Erythroblast (primary cell): Measurements from ENCODE around the gene MYH9.

Source experiments
- GATA1 ChIP-seq: IDR thresholded peaks from 2 replicates; pipeline ENCODE4 v1.6.1; 2011; ENCODE audit warnings: low read depth, mild to moderate bottlenecking, control low read depth, low read length, moderate library complexity
- POLR2A ChIP-seq: IDR thresholded peaks from 2 replicates; pipeline ENCODE4 v1.6.1; 2011; ENCODE audit warnings: mild to moderate bottlenecking, low read length

DNA sequence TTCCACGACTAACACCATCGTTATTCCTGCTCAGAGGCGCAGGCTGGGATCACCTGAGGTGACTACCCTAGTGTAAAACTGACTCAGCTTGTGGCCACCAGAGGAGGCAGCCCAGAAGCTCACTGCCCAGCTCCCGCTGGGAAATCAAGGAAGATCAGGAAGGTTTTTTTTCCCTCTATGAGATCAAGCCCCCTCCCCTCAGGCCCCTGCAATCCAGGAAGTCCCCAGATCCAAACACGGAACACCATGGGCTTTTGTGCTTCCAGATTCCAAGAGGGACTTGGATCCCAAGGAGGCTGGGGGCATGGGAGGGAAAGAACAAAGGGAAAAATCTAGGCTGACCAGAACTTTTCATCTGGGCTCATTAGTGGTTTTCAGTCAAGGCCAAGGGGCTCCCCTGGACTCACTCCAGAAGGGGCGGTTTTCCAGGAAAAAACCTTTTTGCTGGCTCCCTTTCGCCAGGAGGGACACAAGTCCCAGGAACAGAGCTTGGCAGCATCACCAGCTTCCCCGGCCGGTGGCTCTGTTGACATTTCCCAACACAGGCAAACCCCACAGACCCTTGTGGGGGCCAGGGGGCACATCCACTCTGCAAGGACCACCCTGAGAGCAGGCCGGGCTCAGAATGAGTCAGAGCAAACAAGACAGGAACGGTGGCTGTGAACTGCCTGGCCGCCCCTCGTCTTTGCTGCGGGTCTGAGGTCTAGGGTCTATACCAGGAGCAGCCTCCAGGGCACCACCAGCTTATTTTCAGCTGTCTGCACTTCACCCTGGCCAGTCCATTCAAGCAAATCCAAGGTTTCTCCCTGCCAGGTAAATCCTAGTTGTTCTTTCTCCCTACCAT is 36.8 kb downstream of the MYH9 start:
- TF ChIP-seq POLR2A (no peak), GATA1 (no peak)
